Esophagus muscularis mucosa (tissue), 4 donors: ENCODE measurements around the gene TBC1D22A. TPM values are rescaled to one million over a fixed set of nuclear protein-coding genes. Genes with fewer than 3 reads are reported as not detected.

Experiments
- DNase-seq: peaks from one replicate; pipeline ENCODE4 v3.0.0-alpha.2; 2017; ENCODE audit errors: extremely low spot score
- H3K27ac ChIP-seq, 4 donors: fragments of 200-600 bp; sonication (generic); replicated peaks in 1 of 4; 1 replicate in 3 of 4; 2 replicates in 1 of 4; pipeline ENCODE4 v1.5.1; 2016 to 2019; ENCODE audit warnings: mild to moderate bottlenecking in 1 of 4
- H3K27me3 ChIP-seq, 4 donors: fragments of 200-600 bp; sonication (generic); one replicate each; pipeline versions ENCODE4 v1.5.1 to v1.6.0; 2016 to 2019
- H3K36me3 ChIP-seq, 4 donors: fragments of 200-600 bp; sonication (generic); one replicate each; pipeline ENCODE4 v1.5.1; 2016 to 2019
- H3K4me1 ChIP-seq, 4 donors: fragments of 200-600 bp; sonication (generic); one replicate each; pipeline ENCODE4 v1.5.1; 2016 to 2019
- H3K4me3 ChIP-seq, 4 donors: fragments of 200-600 bp; sonication (generic); 1 replicate in 2 of 4; 2 replicates in 2 of 4; pipeline ENCODE4 v1.5.1; 2016 to 2019; ENCODE audit warnings: mild to moderate bottlenecking in 4 of 4, moderate library complexity in 1 of 4
- H3K9me3 ChIP-seq, 4 donors: fragments of 200-600 bp; sonication (generic); 1 replicate in 3 of 4; 2 replicates in 1 of 4; pipeline ENCODE4 v1.5.1; 2016 to 2019
- CTCF ChIP-seq, 3 experiments: fragments of 200-600 bp in 2 of 3; fragments of 450-650 bp in 1 of 3; sonication (generic) in 2 of 3; IDR thresholded peaks; one replicate each; pipeline ENCODE4 v1.5.1; 2017 to 2019; ENCODE audit warnings: antibody characterized with exemption in 3 of 3, mild to moderate bottlenecking in 2 of 3, moderate library complexity in 1 of 3
- EP300 ChIP-seq: sonication (generic); formaldehyde crosslinking; IDR thresholded peaks from one replicate; pipeline ENCODE4 v1.6.1; 2017; ENCODE audit warnings: antibody characterized with exemption
- POLR2A ChIP-seq: fragments of 450-650 bp; IDR thresholded peaks from one replicate; pipeline ENCODE4 v1.6.1; 2017; ENCODE audit warnings: antibody characterized with exemption, moderate library complexity, mild to moderate bottlenecking, low read depth
- POLR2AphosphoS5 ChIP-seq, 2 donors: sonication (generic); formaldehyde crosslinking; IDR thresholded peaks; one replicate each; pipeline ENCODE4 v1.6.1; 2017; ENCODE audit warnings: antibody characterized with exemption in 2 of 2
- WGBS: methylation state at CpG from one replicate; pipeline ENCODE4 v1.1.5; 2018; 5-methylcytosine and 5-hydroxymethylcytosine counted together
- intact Hi-C: fragments of 100-400 bp; cut with DNase I; formaldehyde crosslinking; loops from one replicate; pipeline ENCODE4 v1.15.1; 2023
- total RNA-seq, 4 donors: library from RNA; depleted of rRNA; stranded (reverse); fragments of >200 nt; gene quantifications; one replicate each; pipeline versions ENCODE4 v1.1.0 to v1.2.1, GENCODE V29; 2016

The TBC1D22A gene
- total RNA-seq, 4 donors from 2014 or later = 15.2 to 20.7 (median 18.8) TPM

GRCh38 chr22:47064016-47064415, 301.6 kb downstream of the TBC1D22A start:
- no peak for DNase-seq
- 93% methylated on average over 3 of the region's 19 CpGs for WGBS
- Histone ChIP-seq H3K4me3 (no peak overlapping the region), H3K36me3 (peaks cover 0 to 37% (median 24%) of the 10 kb centered on the region in 4 donors), H3K27ac (no peak overlapping the region), H3K27me3 (no peaks in the 10 kb centered on the region), H3K4me1 (no peaks in the 10 kb centered on the region), H3K9me3 (no peaks in the 10 kb centered on the region)
- intact Hi-C loops = no loop called here
- no peak for TF ChIP-seq POLR2AphosphoS5 (IDR thresholded peaks at IDR 0.05)
- no peak for TF ChIP-seq EP300
- TF ChIP-seq CTCF (IDR thresholded peaks at IDR 0.05) = no peak
- TF ChIP-seq POLR2A = no peak

- Histone ChIP-seq H3K4me3 (no peak overlapping the region), H3K4me1 (no peaks in the 10 kb centered on the region), H3K27ac (no peak overlapping the region), H3K9me3 (no peaks in the 10 kb centered on the region), H3K27me3 (no peaks in the 10 kb centered on the region), H3K36me3 (peaks cover 0 to 34% (median 23%) of the 10 kb centered on the region in 4 donors)
- TF ChIP-seq CTCF (IDR thresholded peaks at IDR 0.05) = no peak
- no peak for TF ChIP-seq POLR2AphosphoS5 (IDR thresholded peaks at IDR 0.05)
- no peak for TF ChIP-seq POLR2A
- TF ChIP-seq EP300 = no peak
- intact Hi-C loops = no loop called here
- no peak for DNase-seq
- WGBS = 86% methylated on average over 10 of the region's 10 CpGs
Observed at GRCh38 chr22:47064416-47064815, 302.0 kb downstream of the TBC1D22A start.

- H3K27ac ChIP-seq = no peak overlapping the region
- intact Hi-C loops = no loop called here
Observed at GRCh38 chr22:47065756-47066615, 303.5 kb downstream of the TBC1D22A start.

GRCh38 chr22:47066616-47066905, 304.1 kb downstream of the TBC1D22A start:
- H3K4me1 ChIP-seq = no peaks in the 10 kb centered on the region
- no peak for DNase-seq
- TF ChIP-seq POLR2A = no peak
- TF ChIP-seq EP300 = no peak
- TF ChIP-seq POLR2AphosphoS5 (IDR thresholded peaks at IDR 0.05) = no peak
- no peak for TF ChIP-seq CTCF (IDR thresholded peaks at IDR 0.05)
- 97% methylated on average over 5 of the region's 7 CpGs for WGBS
- H3K36me3 ChIP-seq = peaks cover 0 to 22% (median 11%) of the 10 kb centered on the region in 4 donors
- no peak overlapping the region for H3K4me3 ChIP-seq
- H3K27me3 ChIP-seq = no peaks in the 10 kb centered on the region
- intact Hi-C loops = no loop called here
- H3K27ac ChIP-seq = no peak overlapping the region
- no peaks in the 10 kb centered on the region for H3K9me3 ChIP-seq

More at GRCh38 chr22:47065756-47066615, 303.5 kb downstream of the TBC1D22A start:
- Histone ChIP-seq H3K9me3 (no peaks in the 10 kb centered on the region), H3K27me3 (no peaks in the 10 kb centered on the region), H3K4me3 (no peak overlapping the region), H3K4me1 (no peaks in the 10 kb centered on the region), H3K36me3 (peaks cover 0 to 27% (median 17%) of the 10 kb centered on the region in 4 donors)
- no peak for TF ChIP-seq CTCF (IDR thresholded peaks at IDR 0.05)
- no peak for TF ChIP-seq EP300
- no peak for TF ChIP-seq POLR2AphosphoS5 (IDR thresholded peaks at IDR 0.05)
- no peak for TF ChIP-seq POLR2A
- 91% methylated on average over 25 of the region's 26 CpGs for WGBS
- DNase-seq = no peak
